ENCODE results near the gene KIAA1328. TPM values are rescaled to one million over a fixed set of nuclear protein-coding genes. Genes with fewer than 3 reads are reported as not detected.

The KIAA1328 gene
- total RNA-seq, 4 donors from 2014 or later: 6.0 to 23.5 (median 11.1) TPM

- no peak for ATAC-seq (ENCODE audit: low FRiP score)
- no peak for DNase-seq (ENCODE audit: low spot score)
- TF ChIP-seq, protein P1, sequence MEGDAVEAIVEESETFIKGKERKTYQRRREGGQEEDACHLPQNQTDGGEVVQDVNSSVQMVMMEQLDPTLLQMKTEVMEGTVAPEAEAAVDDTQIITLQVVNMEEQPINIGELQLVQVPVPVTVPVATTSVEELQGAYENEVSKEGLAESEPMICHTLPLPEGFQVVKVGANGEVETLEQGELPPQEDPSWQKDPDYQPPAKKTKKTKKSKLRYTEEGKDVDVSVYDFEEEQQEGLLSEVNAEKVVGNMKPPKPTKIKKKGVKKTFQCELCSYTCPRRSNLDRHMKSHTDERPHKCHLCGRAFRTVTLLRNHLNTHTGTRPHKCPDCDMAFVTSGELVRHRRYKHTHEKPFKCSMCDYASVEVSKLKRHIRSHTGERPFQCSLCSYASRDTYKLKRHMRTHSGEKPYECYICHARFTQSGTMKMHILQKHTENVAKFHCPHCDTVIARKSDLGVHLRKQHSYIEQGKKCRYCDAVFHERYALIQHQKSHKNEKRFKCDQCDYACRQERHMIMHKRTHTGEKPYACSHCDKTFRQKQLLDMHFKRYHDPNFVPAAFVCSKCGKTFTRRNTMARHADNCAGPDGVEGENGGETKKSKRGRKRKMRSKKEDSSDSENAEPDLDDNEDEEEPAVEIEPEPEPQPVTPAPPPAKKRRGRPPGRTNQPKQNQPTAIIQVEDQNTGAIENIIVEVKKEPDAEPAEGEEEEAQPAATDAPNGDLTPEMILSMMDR (IDR thresholded peaks at IDR 0.05): no peak
Observed at GRCh38 chr18:36798738-36799473, 30.0 kb upstream of the KIAA1328 start.

DNA sequence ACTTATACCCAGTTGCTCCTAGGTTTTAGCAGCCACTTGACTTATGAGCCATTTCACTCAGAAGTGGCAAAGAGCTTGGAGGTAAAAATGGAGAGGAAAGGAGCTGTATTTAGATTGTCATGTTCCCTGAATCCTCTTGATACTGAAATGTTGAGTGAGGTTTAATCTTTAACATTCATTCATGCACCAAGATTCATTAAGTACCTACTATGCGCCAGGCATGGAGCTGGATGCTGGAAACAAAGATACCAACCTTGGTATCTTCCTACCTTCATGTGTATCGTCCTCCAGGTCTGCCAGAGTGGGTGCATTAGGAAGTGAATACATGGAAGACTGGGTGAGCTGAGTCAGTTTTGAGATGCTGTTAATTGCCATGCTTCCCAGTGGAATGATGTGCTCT is 23.8 kb upstream of the KIAA1328 start:
- DNase-seq (ENCODE audit: low spot score) (no peak), ATAC-seq (ENCODE audit: low FRiP score) (no peak)
- TF ChIP-seq, protein P1 (IDR thresholded peaks at IDR 0.05): no peak

DNA sequence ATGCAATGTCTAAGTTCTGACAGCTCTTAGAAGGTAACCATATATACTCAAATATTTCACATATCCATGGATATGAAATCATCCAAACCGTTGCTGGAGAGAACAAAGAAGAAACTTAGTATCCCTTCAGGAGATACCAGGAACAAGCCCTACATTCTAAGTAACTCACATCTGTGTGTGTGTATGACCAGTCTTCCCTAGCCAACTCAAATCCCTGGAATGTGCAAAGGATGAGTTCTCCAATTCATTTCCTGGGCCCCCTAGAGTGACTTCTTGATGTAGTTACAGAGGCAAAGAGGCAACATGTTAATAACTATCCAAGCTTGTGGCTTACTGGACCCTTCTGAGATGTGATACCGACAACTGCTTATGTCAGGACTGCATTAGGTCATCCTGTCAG is 20.2 kb upstream of the KIAA1328 start:
- TF ChIP-seq, protein P1 (IDR thresholded peaks at IDR 0.05): no peak
- no peak for ATAC-seq (ENCODE audit: low FRiP score)
- no peak for DNase-seq (ENCODE audit: low spot score)

- TF ChIP-seq, protein P1 (IDR thresholded peaks at IDR 0.05): peak in 1 of 3 donors; percentile 8
- DNase-seq (ENCODE audit: low spot score) (no peak), ATAC-seq (ENCODE audit: low FRiP score) (no peak)
Observed at GRCh38 chr18:36809590-36810381, 19.1 kb upstream of the KIAA1328 start.

DNA sequence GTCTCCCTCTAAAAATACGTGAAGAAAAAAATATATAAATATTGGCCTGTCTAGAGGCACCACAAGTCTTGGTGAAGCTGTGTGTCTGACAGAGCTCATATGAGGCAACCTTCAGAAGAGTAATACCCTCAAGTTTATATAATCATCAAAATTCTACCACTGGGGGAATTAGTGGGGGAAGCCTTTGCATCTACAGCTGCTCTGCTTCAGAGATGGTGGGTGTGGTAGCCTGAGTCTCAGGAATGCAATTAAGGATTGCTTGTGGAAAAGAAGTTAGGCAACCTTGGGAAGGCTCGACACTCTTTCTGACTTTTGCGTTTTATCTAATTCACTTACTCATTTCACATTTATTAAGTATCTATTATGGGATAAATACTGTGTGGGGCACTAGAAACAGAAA is 17.5 kb upstream of the KIAA1328 start:
- ATAC-seq (ENCODE audit: low FRiP score) (peak; percentile 89), DNase-seq (ENCODE audit: low spot score) (no peak)
- TF ChIP-seq, protein P1 (IDR thresholded peaks at IDR 0.05): no peak

GRCh38 chr18:36811955-36812354 is 17.0 kb upstream of the KIAA1328 start:
- no peak for ATAC-seq (ENCODE audit: low FRiP score)
- no peak for DNase-seq (ENCODE audit: low spot score)
- TF ChIP-seq, protein P1 (IDR thresholded peaks at IDR 0.05): no peak

All from omental fat pad (tissue), 4 donors.